H9 (cell line): ENCODE measurements around the gene MRPL16. TPM values are rescaled to one million over a fixed set of nuclear protein-coding genes. Genes with fewer than 3 reads are reported as not detected.

Experiments used
- DNase-seq: peaks from one replicate; pipeline ENCODE4 v3.0.0-alpha.2; 2017
- H2AFZ ChIP-seq: one replicate; pipeline ENCODE4 v1.6.1; 2013; ENCODE audit warnings: mild to moderate bottlenecking, low read length, control low read depth, moderate library complexity
- H2AK5ac ChIP-seq: 2 replicates; pipeline ENCODE4 v1.6.1; 2013; ENCODE audit warnings: low read length, control low read depth, mixed read lengths; ENCODE audit not compliant: insufficient read length
- H2BK120ac ChIP-seq: one replicate; pipeline ENCODE4 v1.6.1; 2013; ENCODE audit warnings: low read depth, mild to moderate bottlenecking, low read length, control low read depth, inconsistent platforms; ENCODE audit not compliant: poor library complexity, severe bottlenecking
- H2BK12ac ChIP-seq: 2 replicates; pipeline ENCODE4 v1.6.1; 2013; ENCODE audit warnings: low read length, control low read depth, mixed read lengths, low read depth; ENCODE audit not compliant: insufficient read length
- H2BK15ac ChIP-seq: 2 replicates; pipeline ENCODE4 v1.6.1; 2013; ENCODE audit warnings: low read depth, low read length, control low read depth
- H2BK20ac ChIP-seq: one replicate; pipeline ENCODE4 v1.6.1; 2013; ENCODE audit warnings: low read depth, mild to moderate bottlenecking, low read length, control low read depth, inconsistent platforms; ENCODE audit not compliant: poor library complexity, severe bottlenecking
- H2BK5ac ChIP-seq: 2 replicates; pipeline ENCODE4 v1.6.1; 2013; ENCODE audit warnings: low read length, control low read depth, mixed read lengths; ENCODE audit not compliant: insufficient read length
- H3K14ac ChIP-seq: 2 replicates; pipeline ENCODE4 v1.6.1; 2013; ENCODE audit warnings: low read length, control low read depth; ENCODE audit not compliant: insufficient read depth
- H3K18ac ChIP-seq: 2 replicates; pipeline ENCODE4 v1.6.1; 2013; ENCODE audit warnings: low read depth, mild to moderate bottlenecking, mixed read lengths, low read length, control low read depth; ENCODE audit not compliant: insufficient read length
- H3K23ac ChIP-seq: 2 replicates; pipeline ENCODE4 v1.6.1; 2013; ENCODE audit warnings: low read length, control low read depth, mixed read lengths, low read depth; ENCODE audit not compliant: insufficient read length
- H3K23me2 ChIP-seq: 2 replicates; pipeline ENCODE4 v1.6.1; 2013; ENCODE audit warnings: low read depth, mild to moderate bottlenecking, mixed read lengths, low read length, control low read depth; ENCODE audit not compliant: insufficient read length, poor library complexity, severe bottlenecking
- H3K27ac ChIP-seq: 2 replicates; pipeline ENCODE4 v1.5.1; 2013; ENCODE audit warnings: low read length, control low read depth, mixed read lengths, low read depth; ENCODE audit not compliant: insufficient read length
- H3K27me3 ChIP-seq: 2 replicates; pipeline ENCODE4 v1.6.1; 2013; ENCODE audit warnings: low read length, control low read depth, inconsistent platforms; ENCODE audit not compliant: insufficient read depth
- H3K4ac ChIP-seq: 2 replicates; pipeline ENCODE4 v1.6.1; 2013; ENCODE audit warnings: low read depth, mild to moderate bottlenecking, control low read depth, inconsistent platforms, low read length, moderate library complexity
- H3K4me1 ChIP-seq: 2 replicates; pipeline ENCODE4 v1.6.1; 2013; ENCODE audit warnings: low read length, control low read depth, inconsistent platforms; ENCODE audit not compliant: insufficient read depth
- H3K4me2 ChIP-seq: 2 replicates; pipeline ENCODE4 v1.6.1; 2013; ENCODE audit warnings: low read length, control low read depth, mixed read lengths; ENCODE audit not compliant: insufficient read length, insufficient read depth
- H3K56ac ChIP-seq: 2 replicates; pipeline ENCODE4 v1.6.1; 2013; ENCODE audit warnings: low read depth, mild to moderate bottlenecking, mixed read lengths, low read length, control low read depth; ENCODE audit not compliant: insufficient read length
- H3K79me1 ChIP-seq: 2 replicates; pipeline ENCODE4 v1.6.1; 2013; ENCODE audit warnings: low read depth, mild to moderate bottlenecking, moderate library complexity, low read length, control low read depth, inconsistent platforms; ENCODE audit not compliant: insufficient read depth, poor library complexity, severe bottlenecking
- H3K79me2 ChIP-seq: 2 replicates; pipeline ENCODE4 v1.6.1; 2013; ENCODE audit warnings: low read length, control low read depth, inconsistent platforms; ENCODE audit not compliant: insufficient read depth
- H3K9ac ChIP-seq: 2 replicates; pipeline ENCODE4 v1.6.1; 2013; ENCODE audit warnings: low read length, control low read depth, mixed read lengths; ENCODE audit not compliant: insufficient read length; ENCODE audit errors: extremely low read depth
- H3K9me3 ChIP-seq: one replicate; pipeline ENCODE4 v1.6.1; 2013; ENCODE audit warnings: low read depth, low read length, inconsistent platforms; ENCODE audit not compliant: control insufficient read depth
- H3T11ph ChIP-seq: one replicate; pipeline ENCODE4 v1.6.1; 2013; ENCODE audit warnings: mild to moderate bottlenecking, low read length, control low read depth, inconsistent platforms
- H4K20me1 ChIP-seq: one replicate; pipeline ENCODE4 v1.6.1; 2013; ENCODE audit not compliant: control insufficient read depth, insufficient read length, insufficient read depth
- H4K5ac ChIP-seq: 2 replicates; pipeline ENCODE4 v1.6.1; 2013; ENCODE audit warnings: low read depth, mild to moderate bottlenecking, mixed read lengths, low read length, control low read depth; ENCODE audit not compliant: insufficient read length
- H4K8ac ChIP-seq: replicated peaks from 2 replicates; pipeline ENCODE4 v1.6.1; 2013; ENCODE audit warnings: low read length, control low read depth, mixed read lengths, low read depth; ENCODE audit not compliant: insufficient read length
- H4K91ac ChIP-seq: 2 replicates; pipeline ENCODE4 v1.6.1; 2013; ENCODE audit warnings: low read depth, mild to moderate bottlenecking, moderate library complexity, mixed read lengths, low read length, control low read depth; ENCODE audit not compliant: insufficient read length
- H3K27ac Mint-ChIP-seq, 3 experiments: 2 replicates in 2 of 3; 3 replicates in 1 of 3; pipeline ENCODE4 v1.8.0; 2020 to 2021; ENCODE audit warnings: mixed read lengths in 3 of 3, mild to moderate bottlenecking in 1 of 3, moderate library complexity in 1 of 3
- H3K27me3 Mint-ChIP-seq: 2 replicates; pipeline ENCODE4 v1.8.0; 2021; ENCODE audit warnings: low read depth, mild to moderate bottlenecking, moderate library complexity, mixed read lengths
- H3K36me3 Mint-ChIP-seq, 3 experiments: 2 replicates in 2 of 3; 3 replicates in 1 of 3; pipeline ENCODE4 v1.8.0; 2020 to 2021; ENCODE audit warnings: low read depth in 3 of 3, mixed read lengths in 3 of 3; ENCODE audit not compliant: insufficient read depth in 1 of 3
- H3K4me1 Mint-ChIP-seq, 2 experiments: 2 replicates each; pipeline ENCODE4 v1.8.0; 2020; ENCODE audit warnings: mixed read lengths in 2 of 2
- H3K4me3 Mint-ChIP-seq, 2 experiments: 2 replicates in 1 of 2; 3 replicates in 1 of 2; pipeline ENCODE4 v1.8.0; 2020 to 2021; ENCODE audit warnings: mild to moderate bottlenecking in 2 of 2, mixed read lengths in 2 of 2, moderate library complexity in 1 of 2
- H3K9me3 Mint-ChIP-seq, 2 experiments: 2 replicates in 1 of 2; 3 replicates in 1 of 2; pipeline ENCODE4 v1.8.0; 2020; ENCODE audit warnings: mild to moderate bottlenecking in 2 of 2, mixed read lengths in 2 of 2, moderate library complexity in 1 of 2
- WGBS: extraction: QIAGEN DNeasy Blood & Tissue Kit; methylation state at CpG from one replicate; pipeline ENCODE4 v1.1.7; 2013; ENCODE audit warnings: missing lambda C conversion rate, low lambda C conversion rate, mixed read lengths; ENCODE audit not compliant: insufficient read length; ENCODE audit errors: extremely low coverage; 5-methylcytosine and 5-hydroxymethylcytosine counted together
- total RNA-seq: library from RNA; stranded (reverse); gene quantifications from 2 replicates; pipeline ENCODE4 v1.2.1, GENCODE V29; 2021
- TF ChIP-seq, protein P1 (sequence below): fragments of 200-600 bp; sonication (generic); conservative IDR thresholded peaks from 3 replicates; pipeline ENCODE4 v1.8.0; 2021; ENCODE audit warnings: antibody characterized with exemption, mild to moderate bottlenecking

The MRPL16 gene
- total RNA-seq, 1 experiment from 2014 or later, result 87.1 TPM

- no peaks in the 10 kb centered on the region for H3K4me1 ChIP-seq
- no peak overlapping the region for H3K18ac ChIP-seq
- H2AK5ac ChIP-seq, result no peak overlapping the region
- no peak overlapping the region for H3K4me3 Mint-ChIP-seq
- no peak for DNase-seq
- H3K56ac ChIP-seq, result no peak overlapping the region
- H2BK12ac ChIP-seq, result no peak overlapping the region
- TF ChIP-seq, protein P1, sequence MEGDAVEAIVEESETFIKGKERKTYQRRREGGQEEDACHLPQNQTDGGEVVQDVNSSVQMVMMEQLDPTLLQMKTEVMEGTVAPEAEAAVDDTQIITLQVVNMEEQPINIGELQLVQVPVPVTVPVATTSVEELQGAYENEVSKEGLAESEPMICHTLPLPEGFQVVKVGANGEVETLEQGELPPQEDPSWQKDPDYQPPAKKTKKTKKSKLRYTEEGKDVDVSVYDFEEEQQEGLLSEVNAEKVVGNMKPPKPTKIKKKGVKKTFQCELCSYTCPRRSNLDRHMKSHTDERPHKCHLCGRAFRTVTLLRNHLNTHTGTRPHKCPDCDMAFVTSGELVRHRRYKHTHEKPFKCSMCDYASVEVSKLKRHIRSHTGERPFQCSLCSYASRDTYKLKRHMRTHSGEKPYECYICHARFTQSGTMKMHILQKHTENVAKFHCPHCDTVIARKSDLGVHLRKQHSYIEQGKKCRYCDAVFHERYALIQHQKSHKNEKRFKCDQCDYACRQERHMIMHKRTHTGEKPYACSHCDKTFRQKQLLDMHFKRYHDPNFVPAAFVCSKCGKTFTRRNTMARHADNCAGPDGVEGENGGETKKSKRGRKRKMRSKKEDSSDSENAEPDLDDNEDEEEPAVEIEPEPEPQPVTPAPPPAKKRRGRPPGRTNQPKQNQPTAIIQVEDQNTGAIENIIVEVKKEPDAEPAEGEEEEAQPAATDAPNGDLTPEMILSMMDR, result no peak
- H4K91ac ChIP-seq, result no peak overlapping the region
- no peaks in the 10 kb centered on the region for H3K27me3 ChIP-seq
- no peak overlapping the region for H3K23ac ChIP-seq
- no peaks in the 10 kb centered on the region for H3K9me3 Mint-ChIP-seq
- peaks cover 15 to 67% (median 56%) of the 10 kb centered on the region in 3 experiments for H3K36me3 Mint-ChIP-seq
- H3K4me1 Mint-ChIP-seq, result no peaks in the 10 kb centered on the region
- H3K23me2 ChIP-seq, result no peaks in the 10 kb centered on the region
- H3T11ph ChIP-seq, result no peak overlapping the region
- H3K79me1 ChIP-seq, result no peaks in the 10 kb centered on the region
- no peak overlapping the region for H3K9ac ChIP-seq
- H4K8ac ChIP-seq, result no peak overlapping the region
- H3K9me3 ChIP-seq, result no peaks in the 10 kb centered on the region
- H3K4me2 ChIP-seq, result no peak overlapping the region
- no peak overlapping the region for H4K5ac ChIP-seq
- no peak overlapping the region for H2BK20ac ChIP-seq
- no peaks in the 10 kb centered on the region for H4K20me1 ChIP-seq
- no peaks in the 10 kb centered on the region for H3K79me2 ChIP-seq
- no peak overlapping the region for H3K4ac ChIP-seq
- H2AFZ ChIP-seq, result no peak overlapping the region
- WGBS, result no CpG with 5 or more reads among the region's 3 CpGs
- H2BK120ac ChIP-seq, result no peak overlapping the region
- no peak overlapping the region; a peak in 1 of 7 replicates for H3K27ac Mint-ChIP-seq
- no peak overlapping the region for H3K14ac ChIP-seq
- no peaks in the 10 kb centered on the region for H3K27me3 Mint-ChIP-seq
- no peak overlapping the region for H2BK15ac ChIP-seq
- no peak overlapping the region for H2BK5ac ChIP-seq
- H3K27ac ChIP-seq, result no peak overlapping the region
Observed at GRCh38 chr11:59794417-59794816, 16.2 kb downstream of the MRPL16 start.
